Erythroblast (primary cell): Measurements from ENCODE around the gene PAM16.

Experiments used
- GATA1 ChIP-seq: IDR thresholded peaks from 2 replicates; pipeline ENCODE4 v1.6.1; 2011; ENCODE audit warnings: low read depth, mild to moderate bottlenecking, control low read depth, low read length, moderate library complexity
- POLR2A ChIP-seq: IDR thresholded peaks from 2 replicates; pipeline ENCODE4 v1.6.1; 2011; ENCODE audit warnings: mild to moderate bottlenecking, low read length

- TF ChIP-seq POLR2A = no peak
- TF ChIP-seq GATA1 = no peak
Measured at GRCh38 chr16:4301968-4302367, 49.2 kb downstream of the PAM16 start.
